Endothelial cell of umbilical vein (primary cell): ENCODE measurements around the gene ATAD3A. TPM values are rescaled to one million over a fixed set of nuclear protein-coding genes. Genes with fewer than 3 reads are reported as not detected.

ENCODE experiments used
- BruUV-seq: library from RNA; stranded (reverse); fragments of 400-500 nt; replicated peaks from 2 replicates; lab custom pipeline; 2021; lab: Mats Ljungman, UMichigan
- CTCF ChIA-PET: fragments of 300-600, 350-600 bp; sonication (Branson Sonifier 250); formaldehyde crosslinking; loops from one replicate; lab custom pipeline; 2021; ENCODE audit warnings: antibody characterized with exemption, inconsistent platforms; lab: Charles Lee
- POLR2A ChIA-PET: fragments of 300-600, 350-600 bp; sonication (Branson Sonifier 250); formaldehyde crosslinking; loops from one replicate; lab custom pipeline; 2021; ENCODE audit warnings: antibody characterized with exemption, inconsistent platforms; lab: Charles Lee
- DNase-seq: peaks from one replicate; pipeline ENCODE4 v3.0.0-alpha.2; 2011; ENCODE audit warnings: low read depth, low spot score
- FAIRE-seq: peaks from 2 replicates; lab custom pipeline; 2011; peaks lifted over from hg19 to GRCh38; lab: Jason Lieb, UNC
- H2AFZ ChIP-seq: 2 replicates; pipeline ENCODE4 v1.6.0; 2012; ENCODE audit warnings: low read depth, low read length, control low read depth, inconsistent platforms
- H3K27ac ChIP-seq: 2 replicates; pipeline ENCODE4 v1.5.1; 2011; ENCODE audit warnings: low read depth, mild to moderate bottlenecking, control low read depth, low read length, moderate library complexity; ENCODE audit not compliant: insufficient read depth
- H3K27me3 ChIP-seq, 2 experiments: 2 replicates each; pipeline versions ENCODE4 v1.6.0 to v1.6.1; 2011; ENCODE audit warnings: low read length in 2 of 2, mixed read lengths in 1 of 2; ENCODE audit not compliant: control insufficient read depth in 2 of 2, insufficient read depth in 2 of 2
- H3K36me3 ChIP-seq, 2 experiments: 2 replicates in 1 of 2; 3 replicates in 1 of 2; pipeline ENCODE4 v1.5.1; 2011; ENCODE audit warnings: low read length in 2 of 2, mild to moderate bottlenecking in 1 of 2, moderate library complexity in 1 of 2; ENCODE audit not compliant: control insufficient read depth in 2 of 2, insufficient read depth in 2 of 2; ENCODE audit errors: extremely low read depth in 1 of 2
- H3K4me1 ChIP-seq: 3 replicates; pipeline ENCODE4 v1.5.1; 2011; ENCODE audit warnings: mild to moderate bottlenecking, low read length; ENCODE audit not compliant: control insufficient read depth, insufficient read depth; ENCODE audit errors: extremely low read depth
- H3K4me2 ChIP-seq: 2 replicates; pipeline ENCODE4 v1.6.1; 2011; ENCODE audit warnings: low read length, control low read depth, mixed read lengths; ENCODE audit not compliant: insufficient read depth
- H3K4me3 ChIP-seq, 3 experiments: fragments of 200-600 bp in 1 of 3; sonication (generic), shearing (Covaris generic) in 1 of 3; replicated peaks in 1 of 3; 2 replicates each; pipeline ENCODE4 v1.5.1; 2011 to 2016; ENCODE audit warnings: control low read depth in 3 of 3, low read length in 3 of 3, mild to moderate bottlenecking in 2 of 3, inconsistent platforms in 1 of 3, low read depth in 1 of 3, moderate library complexity in 1 of 3; ENCODE audit not compliant: insufficient read depth in 1 of 3
- H3K79me2 ChIP-seq: 2 replicates; pipeline ENCODE4 v1.6.0; 2012; ENCODE audit warnings: low read length, inconsistent platforms; ENCODE audit not compliant: control insufficient read depth, insufficient read depth
- H3K9ac ChIP-seq: replicated peaks from 2 replicates; pipeline ENCODE3; 2011; ENCODE audit warnings: low read length, control low read depth; ENCODE audit not compliant: insufficient read depth; ENCODE audit errors: extremely low read depth
- H3K9me1 ChIP-seq: replicated peaks from 3 replicates; pipeline ENCODE4 v1.6.0; 2011; ENCODE audit warnings: mild to moderate bottlenecking, low read length; ENCODE audit not compliant: control insufficient read depth, insufficient read depth; ENCODE audit errors: extremely low read depth
- H3K9me3 ChIP-seq: replicated peaks from 2 replicates; pipeline ENCODE4 v1.5.1; 2012; ENCODE audit warnings: low read length, inconsistent platforms; ENCODE audit not compliant: control insufficient read depth, insufficient read depth
- H4K20me1 ChIP-seq: replicated peaks from 2 replicates; pipeline ENCODE3; 2011; ENCODE audit warnings: mild to moderate bottlenecking, low read length; ENCODE audit not compliant: control insufficient read depth, insufficient read depth; ENCODE audit errors: extremely low read depth
- EZH2 ChIP-seq: IDR thresholded peaks from 2 replicates; pipeline ENCODE4 v1.6.1; 2012; ENCODE audit warnings: borderline replicate concordance, low read depth, mild to moderate bottlenecking, moderate library complexity, low read length, inconsistent platforms; ENCODE audit not compliant: severe bottlenecking
- FOS ChIP-seq: IDR thresholded peaks from 2 replicates; pipeline ENCODE4 v1.6.1; 2011; ENCODE audit warnings: mild to moderate bottlenecking, low read length, moderate library complexity, borderline replicate concordance; ENCODE audit not compliant: insufficient read depth
- GATA2 ChIP-seq: IDR thresholded peaks from 2 replicates; pipeline ENCODE4 v1.7.0; 2011; ENCODE audit warnings: low read depth, mild to moderate bottlenecking, moderate library complexity, mixed read lengths, low read length; ENCODE audit not compliant: insufficient read length, insufficient read depth
- JUN ChIP-seq: IDR thresholded peaks from 2 replicates; pipeline ENCODE4 v1.6.1; 2011; ENCODE audit warnings: borderline replicate concordance, low read depth; ENCODE audit not compliant: insufficient read length, insufficient read depth
- MYC ChIP-seq: IDR thresholded peaks from one replicate; pipeline ENCODE4 v1.6.1; 2011; ENCODE audit warnings: mild to moderate bottlenecking, low read depth, low read length
- POLR2A ChIP-seq: IDR thresholded peaks from 2 replicates; pipeline ENCODE4 v1.6.1; 2012; ENCODE audit warnings: low read depth, mild to moderate bottlenecking, control low read depth, low read length
- POLR2AphosphoS5 ChIP-seq: IDR thresholded peaks from 2 replicates; pipeline ENCODE4 v1.6.1; 2012; ENCODE audit warnings: low read depth, mild to moderate bottlenecking, control low read depth, low read length, moderate library complexity; ENCODE audit not compliant: insufficient read depth
- dilution Hi-C: fragments of 300-500 bp; cut with MboI; formaldehyde crosslinking; loops from one replicate; pipeline ENCODE4 v1.15.0; 2019; ENCODE audit warnings: low sequenced_read_pairs; ENCODE audit not compliant: extremely low pct_ligation_motif_present
- intact Hi-C: fragments of 100-400 bp; cut with micrococcal nuclease; formaldehyde crosslinking; loops from one replicate; pipeline ENCODE4 v1.10.0; 2022
- polyA plus RNA-seq, 4 experiments: library from polyadenylated mRNA; depleted of rRNA in 3 of 4; stranded (reverse) in 3 of 4; unstranded in 1 of 4; fragments of >200 nt; gene quantifications; 2 replicates each; pipeline versions ENCODE4 v1.2.1 to v1.2.3, GENCODE V29; 2011 to 2012; ENCODE audit warnings: missing spikeins in 1 of 4
- total RNA-seq: library from RNA; stranded (reverse); gene quantifications from 2 replicates; pipeline ENCODE4 v1.2.3, GENCODE V29; 2021
- TF ChIP-seq, protein P1 (sequence below), 2 donors: IDR thresholded peaks; 1 replicate in 1 of 2; 2 replicates in 1 of 2; pipeline ENCODE4 v1.5.1; 2011; ENCODE audit warnings: low read length in 2 of 2, mild to moderate bottlenecking in 2 of 2, moderate library complexity in 2 of 2, control low read depth in 1 of 2, inconsistent platforms in 1 of 2, low read depth in 1 of 2; ENCODE audit not compliant: insufficient read depth in 1 of 2; ENCODE audit errors: extremely low read depth in 1 of 2
- TF ChIP-seq, protein P2 (sequence below): IDR thresholded peaks from 2 replicates; pipeline ENCODE4 v1.6.1; 2011; ENCODE audit not compliant: insufficient read depth, insufficient read length

Gene ATAD3A
- total and polyA plus RNA-seq, 2 donors (not counting 3 experiments of a cell fraction or from before 2014, with no cell fraction given), result 24.9 to 55.2 TPM

DNA sequence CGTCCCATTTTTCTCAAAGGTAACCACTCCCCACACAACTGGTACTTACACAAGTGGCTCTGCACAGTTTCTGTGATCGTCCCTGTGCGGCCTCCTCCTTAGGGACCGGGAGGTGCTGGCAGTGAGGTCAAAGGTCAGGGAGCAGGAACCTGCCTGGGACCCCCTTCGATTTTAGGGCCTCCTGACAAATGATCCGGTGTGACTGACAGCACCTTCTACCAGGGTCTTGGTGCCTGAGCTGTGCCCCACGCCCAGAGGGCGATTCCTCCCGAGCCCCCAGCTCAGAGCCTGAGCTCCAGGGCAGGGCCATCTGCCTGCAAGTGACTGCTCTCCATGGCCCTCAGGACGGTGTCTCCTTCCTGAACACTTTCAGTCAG, 40.3 kb downstream of the ATAD3A start:
- no peaks in the 10 kb centered on the region for H3K9me3 ChIP-seq
- intact Hi-C loops (no loop called here), dilution Hi-C loops (no loop called here)
- H2AFZ ChIP-seq, result no peak overlapping the region
- H3K9me1 ChIP-seq, result no peaks in the 10 kb centered on the region
- DNase-seq (no peak), FAIRE-seq (no peak)
- no peak overlapping the region for H3K4me2 ChIP-seq
- TF ChIP-seq POLR2A (no peak), FOS (no peak), POLR2AphosphoS5 (no peak), GATA2 (no peak), JUN (no peak), MYC (no peak), EZH2 (no peak)
- TF ChIP-seq, protein P1, sequence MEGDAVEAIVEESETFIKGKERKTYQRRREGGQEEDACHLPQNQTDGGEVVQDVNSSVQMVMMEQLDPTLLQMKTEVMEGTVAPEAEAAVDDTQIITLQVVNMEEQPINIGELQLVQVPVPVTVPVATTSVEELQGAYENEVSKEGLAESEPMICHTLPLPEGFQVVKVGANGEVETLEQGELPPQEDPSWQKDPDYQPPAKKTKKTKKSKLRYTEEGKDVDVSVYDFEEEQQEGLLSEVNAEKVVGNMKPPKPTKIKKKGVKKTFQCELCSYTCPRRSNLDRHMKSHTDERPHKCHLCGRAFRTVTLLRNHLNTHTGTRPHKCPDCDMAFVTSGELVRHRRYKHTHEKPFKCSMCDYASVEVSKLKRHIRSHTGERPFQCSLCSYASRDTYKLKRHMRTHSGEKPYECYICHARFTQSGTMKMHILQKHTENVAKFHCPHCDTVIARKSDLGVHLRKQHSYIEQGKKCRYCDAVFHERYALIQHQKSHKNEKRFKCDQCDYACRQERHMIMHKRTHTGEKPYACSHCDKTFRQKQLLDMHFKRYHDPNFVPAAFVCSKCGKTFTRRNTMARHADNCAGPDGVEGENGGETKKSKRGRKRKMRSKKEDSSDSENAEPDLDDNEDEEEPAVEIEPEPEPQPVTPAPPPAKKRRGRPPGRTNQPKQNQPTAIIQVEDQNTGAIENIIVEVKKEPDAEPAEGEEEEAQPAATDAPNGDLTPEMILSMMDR (IDR thresholded peaks at IDR 0.05; ENCODE audit: extremely low read depth in 1 of 2, insufficient read depth in 1 of 2, low read depth in 1 of 2, low read length in 2 of 2), result no peak
- TF ChIP-seq, protein P2, sequence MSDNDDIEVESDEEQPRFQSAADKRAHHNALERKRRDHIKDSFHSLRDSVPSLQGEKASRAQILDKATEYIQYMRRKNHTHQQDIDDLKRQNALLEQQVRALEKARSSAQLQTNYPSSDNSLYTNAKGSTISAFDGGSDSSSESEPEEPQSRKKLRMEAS, result no peak
- H3K27me3 ChIP-seq, result no peaks in the 10 kb centered on the region
- BruUV-seq, result no TSS peak
- H3K9ac ChIP-seq, result no peak overlapping the region
- H3K27ac ChIP-seq, result no peak overlapping the region
- no peaks in the 10 kb centered on the region for H3K4me1 ChIP-seq
- no peaks in the 10 kb centered on the region for H3K36me3 ChIP-seq
- ChIA-PET POLR2A (no interaction called here), CTCF (interaction anchor here (0.7 kb wide), 1 partner anchor 48 kb away, joined by 3 read pairs; no protein-coding TSS in a partner anchor)
- H3K79me2 ChIP-seq, result peaks cover 8% of the 10 kb centered on the region
- no peak overlapping the region for H3K4me3 ChIP-seq
- no peaks in the 10 kb centered on the region for H4K20me1 ChIP-seq
